HL-60 (cell line): ENCODE measurements around the gene RIPPLY2.

Experiments
- CTCF ChIP-seq: IDR thresholded peaks from one replicate; pipeline ENCODE4 v1.5.1; 2011; ENCODE audit warnings: low read length, control low read depth, inconsistent platforms; ENCODE audit not compliant: insufficient read depth
- GABPA ChIP-seq: IDR thresholded peaks from 2 replicates; pipeline ENCODE4 v1.6.1; 2012; ENCODE audit warnings: low read depth
- POLR2AphosphoS5 ChIP-seq: IDR thresholded peaks from 2 replicates; pipeline ENCODE4 v1.6.1; 2012; ENCODE audit warnings: low read depth

GRCh38 chr6:83862776-83863471, 9.8 kb downstream of the RIPPLY2 start:
- no peak for TF ChIP-seq POLR2AphosphoS5
- no peak for TF ChIP-seq CTCF
- no peak for TF ChIP-seq GABPA
